Activated CD8-positive, alpha-beta T cell treated with anti-CD3 and anti-CD28 coated beads for 36 hours (primary cell): ENCODE measurements around the gene TSHZ1. TPM values are rescaled to one million over a fixed set of nuclear protein-coding genes. Genes with fewer than 3 reads are reported as not detected.

Experiments used
- ATAC-seq: fragments of 200-7000 bp; cut with Tn5 transposase; one replicate; pipeline ENCODE4 v1.10.0; 2021; ENCODE audit warnings: mild to moderate bottlenecking, moderate library complexity
- CTCF ChIA-PET: fragments of 350-600 bp; sonication (Branson Sonifier 250); formaldehyde crosslinking; loops from one replicate; lab custom pipeline; 2021; ENCODE audit warnings: antibody characterized with exemption; lab: Charles Lee
- POLR2A ChIA-PET: fragments of 350-600 bp; sonication (Branson Sonifier 250); formaldehyde crosslinking; loops from one replicate; lab custom pipeline; 2021; ENCODE audit warnings: antibody characterized with exemption; lab: Charles Lee
- DNase-seq: peaks from one replicate; pipeline ENCODE4 v3.0.0-alpha.2; 2020
- H3K27ac Mint-ChIP-seq: one replicate; pipeline ENCODE4 v1.8.0; 2021; ENCODE audit warnings: mild to moderate bottlenecking, mixed read lengths
- H3K27me3 Mint-ChIP-seq: one replicate; pipeline ENCODE4 v1.8.0; 2021; ENCODE audit warnings: mixed read lengths
- H3K36me3 Mint-ChIP-seq: one replicate; pipeline ENCODE4 v1.8.0; 2021; ENCODE audit warnings: low read depth, mixed read lengths
- H3K4me1 Mint-ChIP-seq: one replicate; pipeline ENCODE4 v1.8.0; 2021; ENCODE audit warnings: low read depth, mixed read lengths
- H3K4me3 Mint-ChIP-seq: one replicate; pipeline ENCODE4 v1.8.0; 2021; ENCODE audit warnings: mild to moderate bottlenecking, moderate library complexity, mixed read lengths
- H3K9me3 Mint-ChIP-seq: one replicate; pipeline ENCODE4 v1.8.0; 2021; ENCODE audit warnings: mixed read lengths
- intact Hi-C: fragments of 100-400 bp; cut with micrococcal nuclease; formaldehyde crosslinking; loops from one replicate; pipeline ENCODE4 v1.10.0; 2022
- total RNA-seq, 2 experiments: library from RNA; stranded (reverse); gene quantifications; one replicate each; pipeline ENCODE4 v1.2.3, GENCODE V29; 2021
- TF ChIP-seq, protein P1 (sequence below): fragments of 200-600 bp; IDR thresholded peaks from one replicate; pipeline ENCODE4 v1.8.0; 2022; ENCODE audit warnings: antibody characterized with exemption, mild to moderate bottlenecking

Gene TSHZ1
- total RNA-seq, 2 experiments from 2014 or later: 10.8 to 11.0 TPM

DNA sequence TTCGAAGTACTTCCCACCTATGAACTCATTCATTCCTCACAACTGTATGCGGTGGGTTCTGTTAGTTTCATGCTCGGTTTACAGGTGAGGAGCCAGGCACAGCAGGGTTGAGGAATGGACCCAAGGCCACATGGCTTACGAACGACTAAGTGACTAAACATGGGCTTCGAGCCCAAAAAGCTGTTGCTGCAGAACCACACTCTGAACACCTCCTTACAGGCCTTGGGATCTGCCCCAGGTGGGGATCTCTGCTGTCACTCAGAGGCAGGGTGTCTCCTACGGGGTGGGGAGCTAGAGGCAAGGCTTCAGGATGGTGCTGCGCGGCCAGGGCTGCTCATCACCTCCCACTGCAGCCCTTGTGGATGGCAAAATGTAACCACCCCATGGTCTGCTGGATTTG lies 80.9 kb downstream of the TSHZ1 start:
- no peak overlapping the region for H3K4me3 Mint-ChIP-seq
- TF ChIP-seq, protein P1, sequence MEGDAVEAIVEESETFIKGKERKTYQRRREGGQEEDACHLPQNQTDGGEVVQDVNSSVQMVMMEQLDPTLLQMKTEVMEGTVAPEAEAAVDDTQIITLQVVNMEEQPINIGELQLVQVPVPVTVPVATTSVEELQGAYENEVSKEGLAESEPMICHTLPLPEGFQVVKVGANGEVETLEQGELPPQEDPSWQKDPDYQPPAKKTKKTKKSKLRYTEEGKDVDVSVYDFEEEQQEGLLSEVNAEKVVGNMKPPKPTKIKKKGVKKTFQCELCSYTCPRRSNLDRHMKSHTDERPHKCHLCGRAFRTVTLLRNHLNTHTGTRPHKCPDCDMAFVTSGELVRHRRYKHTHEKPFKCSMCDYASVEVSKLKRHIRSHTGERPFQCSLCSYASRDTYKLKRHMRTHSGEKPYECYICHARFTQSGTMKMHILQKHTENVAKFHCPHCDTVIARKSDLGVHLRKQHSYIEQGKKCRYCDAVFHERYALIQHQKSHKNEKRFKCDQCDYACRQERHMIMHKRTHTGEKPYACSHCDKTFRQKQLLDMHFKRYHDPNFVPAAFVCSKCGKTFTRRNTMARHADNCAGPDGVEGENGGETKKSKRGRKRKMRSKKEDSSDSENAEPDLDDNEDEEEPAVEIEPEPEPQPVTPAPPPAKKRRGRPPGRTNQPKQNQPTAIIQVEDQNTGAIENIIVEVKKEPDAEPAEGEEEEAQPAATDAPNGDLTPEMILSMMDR: no peak
- H3K4me1 Mint-ChIP-seq: no peaks in the 10 kb centered on the region
- intact Hi-C loops: no loop called here
- no peak overlapping the region for H3K27ac Mint-ChIP-seq
- H3K9me3 Mint-ChIP-seq: no peaks in the 10 kb centered on the region
- peaks cover 9% of the 10 kb centered on the region for H3K36me3 Mint-ChIP-seq
- DNase-seq (no peak), ATAC-seq (no peak)
- no peaks in the 10 kb centered on the region for H3K27me3 Mint-ChIP-seq
- ChIA-PET POLR2A (no interaction called here), CTCF (no interaction called here)

DNA sequence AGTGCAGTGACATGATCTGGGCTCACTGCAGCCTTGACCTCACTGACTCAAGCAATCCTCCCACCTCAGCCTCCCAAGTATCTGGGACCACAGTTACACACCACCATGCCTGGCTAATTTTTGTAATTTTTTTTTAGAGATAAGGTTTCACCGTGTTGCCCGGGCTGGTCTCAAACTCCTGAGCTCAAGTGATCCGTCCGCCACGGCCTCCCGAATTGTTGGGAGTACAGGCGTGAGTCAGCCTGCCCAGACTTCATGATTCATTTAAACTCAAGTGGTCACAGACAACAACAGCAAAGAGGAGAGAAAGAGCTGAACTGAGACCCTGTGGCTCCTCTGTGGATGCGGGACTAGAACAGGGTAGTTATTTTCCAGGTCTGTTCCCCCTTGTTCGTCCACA lies 83.0 kb downstream of the TSHZ1 start:
- ATAC-seq (no peak), DNase-seq (no peak)
- Mint-ChIP-seq H3K36me3 (peaks cover 2% of the 10 kb centered on the region), H3K27ac (no peak overlapping the region), H3K27me3 (no peaks in the 10 kb centered on the region), H3K9me3 (no peaks in the 10 kb centered on the region), H3K4me3 (no peak overlapping the region), H3K4me1 (no peaks in the 10 kb centered on the region)
- CTCF ChIA-PET: no interaction called here
- intact Hi-C loops: no loop called here
- TF ChIP-seq, protein P1: no peak
- POLR2A ChIA-PET: no interaction called here

DNA sequence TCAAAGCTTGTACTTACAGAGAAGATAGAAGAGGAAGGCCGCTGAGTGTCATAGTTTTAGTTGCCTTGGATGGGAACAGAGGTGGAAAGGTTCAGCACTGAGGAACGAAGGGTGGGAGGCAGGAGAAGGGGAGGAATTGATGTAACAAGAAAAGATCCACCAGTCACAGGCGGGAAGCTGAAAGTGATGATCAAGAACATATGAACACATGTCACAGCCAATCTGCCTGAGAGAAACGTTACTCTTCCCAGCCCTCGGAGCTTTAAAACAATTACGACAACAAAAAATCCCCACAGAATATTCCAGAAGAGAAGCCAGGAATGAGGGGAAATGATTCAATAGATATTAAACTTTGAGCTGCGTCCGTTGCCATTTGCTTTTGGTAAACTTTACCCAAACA lies 87.1 kb downstream of the TSHZ1 start:
- DNase-seq (no peak), ATAC-seq (no peak)
- Mint-ChIP-seq H3K4me3 (no peak overlapping the region), H3K4me1 (no peaks in the 10 kb centered on the region), H3K9me3 (no peaks in the 10 kb centered on the region), H3K27me3 (no peaks in the 10 kb centered on the region), H3K27ac (no peak overlapping the region), H3K36me3 (no peaks in the 10 kb centered on the region)
- ChIA-PET CTCF (no interaction called here), POLR2A (no interaction called here)
- TF ChIP-seq, protein P1: no peak
- intact Hi-C loops: no loop called here

DNA sequence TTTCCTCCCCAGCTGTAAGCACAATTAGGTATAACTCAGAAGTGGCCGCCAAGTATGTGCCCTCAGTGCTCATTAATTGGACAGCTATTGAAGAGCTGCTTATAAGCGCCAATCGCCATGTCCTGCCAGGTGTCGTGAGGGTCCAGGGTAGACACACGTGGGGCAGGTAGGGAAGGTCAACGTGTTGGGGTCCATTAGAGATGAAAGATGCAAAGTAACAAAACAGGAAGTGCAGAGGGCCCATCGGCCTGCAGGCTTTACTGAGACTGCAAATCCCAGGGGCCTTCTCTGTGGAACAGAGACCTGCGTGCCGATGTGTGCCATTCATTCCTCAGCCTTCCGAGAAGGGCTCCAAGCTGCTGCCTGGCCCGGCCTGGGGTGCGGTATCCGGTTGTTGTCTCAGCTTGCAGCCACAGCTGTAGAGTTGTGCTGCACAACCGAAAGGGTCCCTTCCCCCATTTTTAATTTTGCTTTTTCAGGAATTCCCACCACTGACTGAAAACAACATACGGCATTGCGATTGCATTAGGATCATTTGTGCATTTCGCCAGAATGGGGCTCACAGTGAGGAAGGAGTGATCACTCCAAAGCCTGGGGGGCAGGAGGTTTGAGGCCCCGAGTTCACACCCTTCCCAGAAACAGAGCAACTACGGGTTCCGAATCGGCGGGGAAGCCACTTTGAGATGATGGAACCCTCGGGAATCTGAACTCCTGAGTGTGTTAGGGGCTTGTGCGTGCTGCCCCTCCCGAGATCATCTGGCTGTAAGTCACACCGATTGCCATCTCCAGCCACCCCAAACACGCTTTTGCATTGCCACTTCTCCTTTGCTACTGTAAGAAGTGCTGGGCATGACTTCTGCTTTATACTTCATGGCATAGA lies 94.3 kb downstream of the TSHZ1 start:
- Mint-ChIP-seq H3K27ac (no peak overlapping the region), H3K36me3 (no peaks in the 10 kb centered on the region), H3K27me3 (no peaks in the 10 kb centered on the region), H3K4me3 (no peak overlapping the region), H3K9me3 (peaks cover 3% of the 10 kb centered on the region), H3K4me1 (no peaks in the 10 kb centered on the region)
- no peak for DNase-seq
- intact Hi-C loops: no loop called here
- TF ChIP-seq, protein P1: no peak
- no peak for ATAC-seq
- CTCF ChIA-PET: no interaction called here
- POLR2A ChIA-PET: no interaction called here

DNA sequence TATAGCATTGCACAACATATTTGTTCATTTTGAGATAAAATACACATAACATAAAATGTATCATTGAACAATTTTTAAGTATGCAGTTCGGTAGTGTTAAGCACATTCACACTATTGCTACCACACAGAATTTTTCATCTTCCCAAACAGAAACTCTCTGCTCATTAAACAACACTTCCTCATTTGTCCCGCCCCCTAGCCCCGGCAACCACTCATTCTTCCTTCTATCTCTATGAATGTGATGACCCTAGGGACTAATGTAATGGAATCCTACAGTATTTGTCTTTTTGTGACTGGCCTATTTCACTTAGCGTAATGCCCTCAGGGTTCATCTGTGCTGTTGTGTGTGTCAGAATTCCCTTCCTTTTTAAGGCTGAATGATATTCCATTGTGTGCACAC lies 95.4 kb downstream of the TSHZ1 start:
- TF ChIP-seq, protein P1: no peak
- intact Hi-C loops: no loop called here
- Mint-ChIP-seq H3K27ac (no peak overlapping the region), H3K27me3 (no peaks in the 10 kb centered on the region), H3K4me1 (no peaks in the 10 kb centered on the region), H3K9me3 (peaks cover 3% of the 10 kb centered on the region), H3K4me3 (no peak overlapping the region), H3K36me3 (no peaks in the 10 kb centered on the region)
- POLR2A ChIA-PET: no interaction called here
- CTCF ChIA-PET: no interaction called here
- DNase-seq (no peak), ATAC-seq (no peak)
